OCI-LY1 (cell line): Measurements from ENCODE around the gene INPP5J.

Experiments used
- CTCF ChIP-seq: fragments of 200-600 bp; sonication (generic), shearing (Covaris generic); IDR thresholded peaks from 2 replicates; pipeline ENCODE4 v1.5.1; 2017; ENCODE audit warnings: mild to moderate bottlenecking, antibody characterized with exemption, low read length, moderate library complexity, mixed read lengths
- EZH2 ChIP-seq: fragments of 200-600 bp; sonication (generic), shearing (Covaris generic); IDR thresholded peaks from 2 replicates; pipeline ENCODE4 v1.8.0; 2017; ENCODE audit warnings: borderline replicate concordance, mixed run types, mild to moderate bottlenecking, antibody characterized with exemption, low read length, moderate library complexity, mixed read lengths

DNA sequence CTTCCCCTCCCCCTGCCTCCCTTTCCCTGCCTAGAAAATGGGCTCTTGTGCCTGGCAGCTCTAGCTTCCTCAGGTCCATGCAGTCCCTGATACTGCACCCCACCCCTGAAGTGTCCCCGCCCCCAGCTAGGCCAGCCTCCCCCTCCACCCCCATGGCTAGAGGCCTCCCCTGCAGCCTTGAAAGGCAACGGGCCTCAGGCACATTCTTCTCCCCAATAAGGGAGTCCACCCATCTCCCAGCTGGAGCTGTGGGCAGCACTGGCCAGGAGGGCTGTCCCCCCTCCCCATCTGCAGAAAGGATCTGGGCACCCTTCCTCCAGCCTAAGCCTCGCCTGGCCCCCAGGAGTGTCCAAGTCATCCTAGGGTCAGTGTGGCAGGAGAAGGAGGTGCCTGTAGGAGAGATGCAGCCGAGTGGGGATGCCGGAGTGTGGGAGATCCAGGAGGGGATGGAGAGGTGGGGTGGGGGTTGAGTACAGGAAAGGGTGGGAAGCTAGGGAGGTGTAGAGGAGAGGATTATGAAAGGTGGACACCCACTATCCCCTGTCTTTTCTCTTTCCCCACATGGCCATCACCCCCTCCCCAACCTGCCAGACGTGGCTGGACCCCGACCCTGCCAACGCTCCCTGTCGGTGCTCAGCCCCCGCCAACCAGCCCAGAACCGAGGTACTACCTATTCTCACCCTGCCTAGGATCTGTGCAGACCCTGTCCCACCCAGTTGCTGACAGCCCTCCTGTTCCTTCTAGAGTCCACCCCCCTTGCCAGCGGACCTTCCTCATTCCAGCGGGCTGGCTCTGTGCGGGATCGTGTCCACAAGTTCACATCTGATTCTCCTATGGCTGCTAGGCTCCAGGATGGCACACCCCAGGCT, 32.3 kb upstream of the INPP5J start:
- TF ChIP-seq CTCF (no peak), EZH2 (no peak)
